Stomach (tissue), 4 donors: ENCODE data around the gene ALKBH7.

Experiments used
- CTCF ChIP-seq, 7 experiments: fragments of 450-650 bp in 4 of 7; fragments of 200-600 bp in 3 of 7; sonication (generic) in 3 of 7; IDR thresholded peaks; one replicate each; pipeline ENCODE4 v1.5.1; 2016 to 2019; ENCODE audit warnings: antibody characterized with exemption in 7 of 7, control low read depth in 2 of 7, mild to moderate bottlenecking in 1 of 7
- EP300 ChIP-seq: sonication (generic); formaldehyde crosslinking; IDR thresholded peaks from one replicate; pipeline ENCODE4 v1.6.1; 2017; ENCODE audit warnings: antibody characterized with exemption
- POLR2A ChIP-seq, 4 donors: fragments of 450-650 bp; IDR thresholded peaks; one replicate each; pipeline ENCODE4 v1.6.1; 2016; ENCODE audit warnings: antibody characterized with exemption in 4 of 4, control low read depth in 2 of 4, mild to moderate bottlenecking in 1 of 4, moderate library complexity in 1 of 4
- POLR2AphosphoS5 ChIP-seq, 3 donors: sonication (generic); formaldehyde crosslinking; IDR thresholded peaks; one replicate each; pipeline ENCODE4 v1.6.1; 2016; ENCODE audit warnings: antibody characterized with exemption in 3 of 3

- TF ChIP-seq CTCF (IDR thresholded peaks at IDR 0.05) = no peak
- no peak for TF ChIP-seq POLR2AphosphoS5 (IDR thresholded peaks at IDR 0.05)
- no peak for TF ChIP-seq POLR2A (IDR thresholded peaks at IDR 0.05)
- TF ChIP-seq EP300 = no peak
Observed at GRCh38 chr19:6357174-6357573, 15.4 kb upstream of the ALKBH7 start.
